SU-DHL-6 (cell line): ENCODE data around the gene CD33.

Source experiments
- H2AFZ ChIP-seq: fragments of 200-600 bp; sonication (generic); 2 replicates; pipeline ENCODE4 v1.6.1; 2014; ENCODE audit warnings: low read depth, mild to moderate bottlenecking, moderate library complexity, mixed read lengths, antibody characterized with exemption, low read length; ENCODE audit not compliant: severe bottlenecking
- H3F3A ChIP-seq: fragments of 200-600 bp; shearing (Covaris generic); 2 replicates; pipeline ENCODE4 v1.6.0; 2016; ENCODE audit warnings: antibody characterized with exemption, mild to moderate bottlenecking; ENCODE audit not compliant: insufficient read depth
- H3K27ac ChIP-seq: fragments of 200-600 bp; sonication (generic); 2 replicates; pipeline ENCODE4 v1.5.1; 2016; ENCODE audit warnings: low read depth, mild to moderate bottlenecking, low read length, moderate library complexity, mixed read lengths
- H3K27me3 ChIP-seq: fragments of 200-600 bp; sonication (generic), shearing (Covaris generic); 2 replicates; pipeline ENCODE4 v1.6.0; 2014; ENCODE audit warnings: mild to moderate bottlenecking, low read length
- H3K36me3 ChIP-seq: fragments of 200-600 bp; sonication (generic); 2 replicates; pipeline ENCODE4 v1.6.1; 2014; ENCODE audit warnings: mild to moderate bottlenecking, low read length, mixed read lengths
- H3K4me2 ChIP-seq: fragments of 300-600, 200-600 bp; shearing (Covaris generic), sonication (generic); 2 replicates; pipeline ENCODE4 v1.6.0; 2014; ENCODE audit warnings: low read length, low read depth, mild to moderate bottlenecking; ENCODE audit not compliant: poor library complexity, severe bottlenecking
- H3K4me3 ChIP-seq: fragments of 200-600 bp; sonication (generic); 2 replicates; pipeline ENCODE4 v1.5.1; 2014; ENCODE audit warnings: antibody characterized with exemption, low read length, mild to moderate bottlenecking, mixed read lengths; ENCODE audit not compliant: insufficient read depth, poor library complexity, severe bottlenecking
- H3K79me2 ChIP-seq: fragments of 200-600 bp; sonication (generic); 2 replicates; pipeline ENCODE4 v1.6.1; 2014; ENCODE audit warnings: mild to moderate bottlenecking, low read length, moderate library complexity; ENCODE audit not compliant: insufficient read depth
- H3K9ac ChIP-seq: fragments of 200-600 bp; sonication (generic); 2 replicates; pipeline ENCODE4 v1.7.0; 2014; ENCODE audit warnings: mild to moderate bottlenecking, low read length
- H3K9me2 ChIP-seq: fragments of 200-600 bp; sonication (generic); replicated peaks from 2 replicates; pipeline ENCODE4 v1.6.1; 2014; ENCODE audit warnings: low read length; ENCODE audit not compliant: insufficient read depth
- H3K9me3 ChIP-seq: fragments of 200-600 bp; sonication (generic); 2 replicates; pipeline ENCODE4 v1.6.1; 2014; ENCODE audit warnings: low read length, mixed read lengths; ENCODE audit not compliant: insufficient read depth
- H4K20me1 ChIP-seq: fragments of 200-600 bp; sonication (generic); 2 replicates; pipeline ENCODE4 v1.6.1; 2014; ENCODE audit warnings: low read depth, mild to moderate bottlenecking, antibody characterized with exemption, low read length, moderate library complexity, mixed read lengths
- CTCF ChIP-seq: fragments of 200-600 bp; sonication (generic); IDR thresholded peaks from one replicate; pipeline ENCODE4 v1.5.1; 2017; ENCODE audit warnings: antibody characterized with exemption, mild to moderate bottlenecking, low read length, moderate library complexity; ENCODE audit not compliant: insufficient read depth, poor library complexity, severe bottlenecking
- EZH2phosphoT487 ChIP-seq: fragments of 200-600 bp; sonication (generic), shearing (Covaris generic); conservative IDR thresholded peaks from 2 replicates; pipeline ENCODE4 v1.6.1; 2018; ENCODE audit warnings: mild to moderate bottlenecking, antibody characterized with exemption, low read length, moderate library complexity, mixed read lengths

Gene CD33

GRCh38 chr19:51200071-51200666 is 24.7 kb upstream of the CD33 start:
- no peaks in the 10 kb centered on the region for H3K27me3 ChIP-seq

GRCh38 chr19:51201712-51202111 is 23.2 kb upstream of the CD33 start:
- H3K79me2 ChIP-seq = no peaks in the 10 kb centered on the region
- H3K36me3 ChIP-seq = no peaks in the 10 kb centered on the region
- H3K9me3 ChIP-seq = no peaks in the 10 kb centered on the region
- no peaks in the 10 kb centered on the region for H3F3A ChIP-seq
- no peaks in the 10 kb centered on the region for H3K9me2 ChIP-seq
- no peak overlapping the region for H3K9ac ChIP-seq
- H2AFZ ChIP-seq = no peak overlapping the region
- no peak for TF ChIP-seq CTCF
- no peak for TF ChIP-seq EZH2phosphoT487
- no peaks in the 10 kb centered on the region for H3K27me3 ChIP-seq
- no peak overlapping the region for H3K27ac ChIP-seq
- no peak overlapping the region for H3K4me2 ChIP-seq
- H4K20me1 ChIP-seq = no peaks in the 10 kb centered on the region
- H3K4me3 ChIP-seq = no peak overlapping the region

More at GRCh38 chr19:51200071-51200666, 24.7 kb upstream of the CD33 start:
- no peaks in the 10 kb centered on the region for H3F3A ChIP-seq
- no peak overlapping the region for H3K4me2 ChIP-seq
- H3K9me3 ChIP-seq = no peaks in the 10 kb centered on the region
- H3K9ac ChIP-seq = no peak overlapping the region
- H3K79me2 ChIP-seq = no peaks in the 10 kb centered on the region
- no peak overlapping the region for H3K27ac ChIP-seq
- no peaks in the 10 kb centered on the region for H3K9me2 ChIP-seq
- H2AFZ ChIP-seq = no peak overlapping the region
- H3K36me3 ChIP-seq = no peaks in the 10 kb centered on the region
- H4K20me1 ChIP-seq = no peaks in the 10 kb centered on the region
- H3K4me3 ChIP-seq = no peak overlapping the region
- TF ChIP-seq CTCF (no peak), EZH2phosphoT487 (no peak)

- Histone ChIP-seq H3K27ac (no peak overlapping the region), H3K4me2 (no peak overlapping the region), H3K36me3 (no peaks in the 10 kb centered on the region), H2AFZ (no peak overlapping the region), H4K20me1 (no peaks in the 10 kb centered on the region), H3K9me3 (no peaks in the 10 kb centered on the region), H3K9ac (no peak overlapping the region), H3K9me2 (no peaks in the 10 kb centered on the region), H3K4me3 (no peak overlapping the region), H3K27me3 (no peaks in the 10 kb centered on the region), H3K79me2 (no peaks in the 10 kb centered on the region), H3F3A (no peaks in the 10 kb centered on the region)
- TF ChIP-seq CTCF = no peak
- no peak for TF ChIP-seq EZH2phosphoT487
Observed at GRCh38 chr19:51203916-51204315, 21.0 kb upstream of the CD33 start.
